Fibroblast of mammary gland (primary cell): ENCODE measurements around the gene COMP.

ENCODE experiments used
- DNase-seq: peaks from one replicate; pipeline ENCODE4 v3.0.0-alpha.2; 2010; ENCODE audit warnings: low read depth
- H3K4me3 ChIP-seq: 2 replicates; pipeline ENCODE4 v1.5.1; 2011; ENCODE audit warnings: low read depth, mild to moderate bottlenecking, low read length, moderate library complexity; ENCODE audit not compliant: control insufficient read depth
- CTCF ChIP-seq: conservative IDR thresholded peaks from 2 replicates; pipeline ENCODE4 v1.5.1; 2011; ENCODE audit warnings: low read depth, low read length, inconsistent platforms; ENCODE audit not compliant: control insufficient read depth, insufficient read depth

The COMP gene

GRCh38 chr19:18802354-18802753 is 11.2 kb upstream of the COMP start:
- no peak overlapping the region for H3K4me3 ChIP-seq
- no peak for TF ChIP-seq CTCF
- DNase-seq = no peak

- no peak overlapping the region for H3K4me3 ChIP-seq
- no peak for DNase-seq
- TF ChIP-seq CTCF = no peak
Observed at GRCh38 chr19:18800636-18801035, 9.5 kb upstream of the COMP start.

GRCh38 chr19:18800079-18800478 is 9.0 kb upstream of the COMP start:
- DNase-seq = no peak
- no peak overlapping the region for H3K4me3 ChIP-seq
- TF ChIP-seq CTCF = no peak

GRCh38 chr19:18799389-18799970 is 8.4 kb upstream of the COMP start:
- H3K4me3 ChIP-seq = no peak overlapping the region
- no peak for TF ChIP-seq CTCF
- no peak for DNase-seq

- DNase-seq = no peak
- H3K4me3 ChIP-seq = no peak overlapping the region
- TF ChIP-seq CTCF = no peak
Observed at GRCh38 chr19:18798384-18799352, 7.6 kb upstream of the COMP start.

GRCh38 chr19:18796239-18796638 is 5.1 kb upstream of the COMP start:
- TF ChIP-seq CTCF = no peak
- no peak for DNase-seq

GRCh38 chr19:18795540-18795939 is 4.4 kb upstream of the COMP start:
- no peak for TF ChIP-seq CTCF
- no peak overlapping the region for H3K4me3 ChIP-seq
- DNase-seq = no peak

More at GRCh38 chr19:18796239-18796638, 5.1 kb upstream of the COMP start:
- H3K4me3 ChIP-seq = no peak overlapping the region
